ENCODE measurements around the gene SUPT4H1.

Gene SUPT4H1

DNA sequence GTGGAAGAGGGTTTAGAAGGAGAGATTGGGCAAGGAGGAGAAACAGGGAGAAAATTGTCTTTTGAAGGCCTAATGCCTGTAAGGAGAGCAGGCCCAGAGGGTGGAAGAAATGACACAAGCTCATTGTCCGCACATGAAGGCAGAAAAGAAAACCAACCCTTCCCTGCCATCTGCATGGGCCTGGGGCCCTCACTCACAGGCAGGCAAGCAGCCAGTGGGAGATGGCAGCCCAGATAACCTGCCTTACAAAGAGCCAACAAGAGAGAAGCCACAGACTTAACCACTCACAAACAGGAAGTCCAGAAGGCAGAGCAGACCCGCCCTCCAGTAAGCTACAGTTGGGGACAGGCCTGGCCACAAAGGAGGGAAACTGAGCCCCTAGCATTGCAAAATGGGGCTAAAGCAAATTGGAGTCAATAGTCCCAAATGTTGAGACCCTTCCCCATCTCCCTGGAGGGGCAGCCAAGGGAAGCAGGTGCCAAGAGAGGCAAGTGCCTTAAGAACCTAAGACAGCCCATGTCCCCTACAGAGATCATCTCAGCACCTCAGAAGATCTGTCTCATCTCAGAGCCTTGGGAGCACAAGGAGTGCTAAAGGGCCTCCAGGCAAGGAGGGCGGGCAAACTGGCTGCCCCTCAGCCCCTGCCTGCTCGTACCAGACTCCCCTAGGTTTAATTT, 16.1 kb downstream of the SUPT4H1 start:
- H3K4me1 ChIP-seq (ENCODE audit: control insufficient read depth, insufficient read depth, low read depth, low read length) = peaks cover 23% of the 10 kb centered on the region
- H3K18ac ChIP-seq (ENCODE audit: low read depth in 1 of 2, low read length in 2 of 2) = peak overlapping the region in 1 of 2 experiments; percentile 63
- no peaks in the 10 kb centered on the region for H3K9me3 ChIP-seq (ENCODE audit: control insufficient read depth, low read length)
- H2BK15ac ChIP-seq (ENCODE audit: low read depth, poor library complexity, severe bottlenecking) = no peak overlapping the region
- no peak overlapping the region for H2BK120ac ChIP-seq (ENCODE audit: low read depth, low read length)
- DNase-seq = no peak
- no peak overlapping the region for H3K9ac ChIP-seq (ENCODE audit: low read length)
- no peak overlapping the region for H3K27ac ChIP-seq (ENCODE audit: low read length, poor library complexity, severe bottlenecking)
- H3K4me3 ChIP-seq (ENCODE audit: insufficient read depth in 1 of 2, low read depth in 1 of 2, low read length in 2 of 2) = no peak overlapping the region
- no peak overlapping the region for H2AK5ac ChIP-seq (ENCODE audit: low read length, severe bottlenecking)
- H4K91ac ChIP-seq (ENCODE audit: low read length) = peak overlapping the region; percentile 28
- H3K14ac ChIP-seq (ENCODE audit: low read length in 2 of 2) = no peak overlapping the region
- WGBS = 87% methylated on average over 4 of the region's 4 CpGs
- no peak overlapping the region for H3K4ac ChIP-seq (ENCODE audit: low read depth in 1 of 2, low read length in 2 of 2)
- H3K23ac ChIP-seq (ENCODE audit: low read length in 2 of 2) = peak overlapping the region in 1 of 2 experiments; percentile 11
- no peaks in the 10 kb centered on the region for H3K27me3 ChIP-seq (ENCODE audit: control insufficient read depth in 1 of 2, insufficient read depth in 1 of 2, low read length in 2 of 2)
- H2BK5ac ChIP-seq (ENCODE audit: low read depth, low read length, poor library complexity, severe bottlenecking) = no peak overlapping the region
- no peaks in the 10 kb centered on the region for H3K79me1 ChIP-seq (replicated peaks; ENCODE audit: low read length, poor library complexity, severe bottlenecking)
- no peak overlapping the region for H3K4me2 ChIP-seq (ENCODE audit: low read length, poor library complexity, severe bottlenecking)
- H2AFZ ChIP-seq (ENCODE audit: low read depth, low read length) = peak overlapping the region; percentile 61
- peak overlapping the region; percentile 19 to 83 for H2BK12ac ChIP-seq (ENCODE audit: low read length in 2 of 2)
- H4K8ac ChIP-seq (ENCODE audit: low read length) = peak overlapping the region; percentile 81
- no peaks in the 10 kb centered on the region for H3K36me3 ChIP-seq (ENCODE audit: control insufficient read depth in 1 of 2, insufficient read depth in 2 of 2, low read depth in 1 of 2, low read length in 2 of 2)

DNA sequence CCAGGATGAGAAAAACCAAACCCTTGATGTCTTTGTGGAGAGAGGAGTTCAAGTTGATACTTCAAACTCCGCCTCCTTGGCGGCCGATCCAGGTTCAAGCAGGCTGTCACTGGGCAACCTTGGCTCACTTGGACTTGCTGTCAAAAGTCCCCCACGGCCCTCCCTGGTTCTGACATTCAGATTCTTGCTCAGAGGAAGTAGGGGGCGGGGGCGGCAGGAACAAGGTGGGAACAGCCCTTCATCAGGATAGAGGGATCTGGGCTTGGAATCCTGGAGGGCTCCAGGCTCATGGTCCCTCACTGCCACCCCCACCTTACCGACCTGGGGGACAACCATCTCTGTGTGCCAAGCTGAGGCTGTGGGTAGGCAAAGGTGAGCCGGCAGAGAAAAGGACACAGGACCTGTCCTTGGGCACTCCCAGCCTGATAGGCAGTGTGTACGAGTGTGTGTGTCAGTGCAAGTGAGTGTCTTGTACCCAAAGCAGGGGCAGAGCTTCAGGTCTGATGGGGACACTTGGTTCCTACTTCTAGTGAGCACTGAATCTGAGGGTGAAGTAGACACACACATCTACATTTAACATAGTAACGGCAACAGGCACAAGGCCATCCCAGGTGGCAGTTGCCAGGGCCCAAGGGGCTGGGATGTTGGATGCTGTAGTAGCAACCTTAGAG, 16.8 kb downstream of the SUPT4H1 start:
- Histone ChIP-seq H2AK5ac (ENCODE audit: low read length, severe bottlenecking) (no peak overlapping the region), H4K91ac (ENCODE audit: low read length) (peak overlapping the region; percentile 19), H3K27ac (ENCODE audit: low read length, poor library complexity, severe bottlenecking) (no peak overlapping the region), H2BK15ac (ENCODE audit: low read depth, poor library complexity, severe bottlenecking) (peak overlapping the region; percentile 6), H3K9ac (ENCODE audit: low read length) (no peak overlapping the region), H3K4ac (ENCODE audit: low read depth in 1 of 2, low read length in 2 of 2) (no peak overlapping the region), H3K9me3 (ENCODE audit: control insufficient read depth, low read length) (no peaks in the 10 kb centered on the region), H2BK120ac (ENCODE audit: low read depth, low read length) (no peak overlapping the region), H3K79me1 (replicated peaks; ENCODE audit: low read length, poor library complexity, severe bottlenecking) (no peaks in the 10 kb centered on the region), H3K36me3 (ENCODE audit: control insufficient read depth in 1 of 2, insufficient read depth in 2 of 2, low read depth in 1 of 2, low read length in 2 of 2) (no peaks in the 10 kb centered on the region), H3K4me3 (ENCODE audit: insufficient read depth in 1 of 2, low read depth in 1 of 2, low read length in 2 of 2) (no peak overlapping the region), H3K4me2 (ENCODE audit: low read length, poor library complexity, severe bottlenecking) (no peak overlapping the region), H3K27me3 (ENCODE audit: control insufficient read depth in 1 of 2, insufficient read depth in 1 of 2, low read length in 2 of 2) (no peaks in the 10 kb centered on the region), H3K23ac (ENCODE audit: low read length in 2 of 2) (no peak overlapping the region), H3K18ac (ENCODE audit: low read depth in 1 of 2, low read length in 2 of 2) (no peak overlapping the region), H2BK12ac (ENCODE audit: low read length in 2 of 2) (peak overlapping the region; percentile 6 to 19), H4K8ac (ENCODE audit: low read length) (no peak overlapping the region), H2BK5ac (ENCODE audit: low read depth, low read length, poor library complexity, severe bottlenecking) (no peak overlapping the region), H3K14ac (ENCODE audit: low read length in 2 of 2) (no peak overlapping the region), H3K4me1 (ENCODE audit: control insufficient read depth, insufficient read depth, low read depth, low read length) (peaks cover 23% of the 10 kb centered on the region), H2AFZ (ENCODE audit: low read depth, low read length) (no peak overlapping the region)
- 84% methylated on average over 10 of the region's 10 CpGs for WGBS
- DNase-seq = no peak

DNA sequence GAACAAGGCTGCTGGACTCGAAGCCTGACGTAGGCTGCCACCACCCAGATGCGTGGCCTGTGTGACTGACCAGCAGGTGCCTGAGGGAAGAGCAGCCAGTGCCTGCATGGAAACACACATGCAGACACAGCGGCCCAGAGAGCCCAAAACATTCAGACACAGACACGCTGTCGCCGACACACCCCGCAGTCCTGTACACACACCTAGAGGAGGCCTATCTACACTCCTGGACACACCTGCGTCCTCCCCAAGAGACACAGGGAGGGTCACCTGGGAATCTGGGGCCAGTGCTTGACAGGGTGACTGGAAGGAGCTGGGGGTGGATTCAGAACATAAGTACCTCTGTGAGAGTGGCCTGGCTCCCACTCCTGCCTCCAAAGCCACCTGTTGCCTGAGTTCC, 17.3 kb downstream of the SUPT4H1 start:
- no peaks in the 10 kb centered on the region for H3K9me3 ChIP-seq (ENCODE audit: control insufficient read depth, low read length)
- H4K8ac ChIP-seq (ENCODE audit: low read length) = no peak overlapping the region
- H2BK5ac ChIP-seq (ENCODE audit: low read depth, low read length, poor library complexity, severe bottlenecking) = no peak overlapping the region
- H3K27me3 ChIP-seq (ENCODE audit: control insufficient read depth in 1 of 2, insufficient read depth in 1 of 2, low read length in 2 of 2) = peaks cover 0 to 2% of the 10 kb centered on the region in 2 experiments
- H2BK15ac ChIP-seq (ENCODE audit: low read depth, poor library complexity, severe bottlenecking) = no peak overlapping the region
- DNase-seq = no peak
- H2BK120ac ChIP-seq (ENCODE audit: low read depth, low read length) = no peak overlapping the region
- no peak overlapping the region for H3K23ac ChIP-seq (ENCODE audit: low read length in 2 of 2)
- no peak overlapping the region for H3K27ac ChIP-seq (ENCODE audit: low read length, poor library complexity, severe bottlenecking)
- H3K4me2 ChIP-seq (ENCODE audit: low read length, poor library complexity, severe bottlenecking) = no peak overlapping the region
- no peak overlapping the region for H3K4ac ChIP-seq (ENCODE audit: low read depth in 1 of 2, low read length in 2 of 2)
- no peak overlapping the region for H2AFZ ChIP-seq (ENCODE audit: low read depth, low read length)
- H2BK12ac ChIP-seq (ENCODE audit: low read length in 2 of 2) = no peak overlapping the region
- no peak overlapping the region for H2AK5ac ChIP-seq (ENCODE audit: low read length, severe bottlenecking)
- H4K91ac ChIP-seq (ENCODE audit: low read length) = no peak overlapping the region
- no peak overlapping the region for H3K9ac ChIP-seq (ENCODE audit: low read length)
- no peaks in the 10 kb centered on the region for H3K36me3 ChIP-seq (ENCODE audit: control insufficient read depth in 1 of 2, insufficient read depth in 2 of 2, low read depth in 1 of 2, low read length in 2 of 2)
- H3K79me1 ChIP-seq (replicated peaks; ENCODE audit: low read length, poor library complexity, severe bottlenecking) = no peaks in the 10 kb centered on the region
- peaks cover 23% of the 10 kb centered on the region for H3K4me1 ChIP-seq (ENCODE audit: control insufficient read depth, insufficient read depth, low read depth, low read length)
- no peak overlapping the region for H3K18ac ChIP-seq (ENCODE audit: low read depth in 1 of 2, low read length in 2 of 2)
- 97% methylated on average over 8 of the region's 9 CpGs for WGBS
- H3K14ac ChIP-seq (ENCODE audit: low read length in 2 of 2) = no peak overlapping the region
- no peak overlapping the region for H3K4me3 ChIP-seq (ENCODE audit: insufficient read depth in 1 of 2, low read depth in 1 of 2, low read length in 2 of 2)

DNA sequence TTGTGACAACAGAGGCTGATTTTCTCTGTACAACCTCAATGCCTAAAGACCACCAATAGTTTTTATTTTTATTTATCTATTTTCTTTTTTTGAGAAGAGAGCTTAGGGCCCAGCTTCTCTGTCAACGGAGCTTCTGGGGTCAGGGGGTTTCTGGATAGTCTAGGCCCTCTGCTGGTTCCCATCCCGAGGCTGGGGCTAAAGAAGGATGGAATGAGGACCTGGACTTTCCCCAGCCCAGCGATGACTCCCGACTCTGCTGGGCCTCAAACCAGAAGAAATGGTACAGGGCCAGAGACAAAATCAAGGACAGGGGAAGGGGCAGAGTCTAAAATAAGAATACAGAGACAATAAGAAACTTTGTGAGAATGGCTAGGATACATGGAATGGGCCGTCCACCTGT, 17.7 kb downstream of the SUPT4H1 start:
- Histone ChIP-seq H3K4me3 (ENCODE audit: insufficient read depth in 1 of 2, low read depth in 1 of 2, low read length in 2 of 2) (no peak overlapping the region), H3K27ac (ENCODE audit: low read length, poor library complexity, severe bottlenecking) (no peak overlapping the region), H4K91ac (ENCODE audit: low read length) (no peak overlapping the region), H2BK12ac (ENCODE audit: low read length in 2 of 2) (no peak overlapping the region), H2BK15ac (ENCODE audit: low read depth, poor library complexity, severe bottlenecking) (no peak overlapping the region), H3K27me3 (ENCODE audit: control insufficient read depth in 1 of 2, insufficient read depth in 1 of 2, low read length in 2 of 2) (peaks cover 2 to 6% of the 10 kb centered on the region in 2 experiments), H4K8ac (ENCODE audit: low read length) (no peak overlapping the region), H2BK5ac (ENCODE audit: low read depth, low read length, poor library complexity, severe bottlenecking) (no peak overlapping the region), H3K9ac (ENCODE audit: low read length) (no peak overlapping the region), H3K18ac (ENCODE audit: low read depth in 1 of 2, low read length in 2 of 2) (no peak overlapping the region), H2BK120ac (ENCODE audit: low read depth, low read length) (no peak overlapping the region), H3K4me2 (ENCODE audit: low read length, poor library complexity, severe bottlenecking) (no peak overlapping the region), H3K36me3 (ENCODE audit: control insufficient read depth in 1 of 2, insufficient read depth in 2 of 2, low read depth in 1 of 2, low read length in 2 of 2) (no peaks in the 10 kb centered on the region), H3K4ac (ENCODE audit: low read depth in 1 of 2, low read length in 2 of 2) (no peak overlapping the region), H3K9me3 (ENCODE audit: control insufficient read depth, low read length) (no peaks in the 10 kb centered on the region), H3K23ac (ENCODE audit: low read length in 2 of 2) (no peak overlapping the region), H3K14ac (ENCODE audit: low read length in 2 of 2) (no peak overlapping the region), H2AFZ (ENCODE audit: low read depth, low read length) (no peak overlapping the region), H2AK5ac (ENCODE audit: low read length, severe bottlenecking) (no peak overlapping the region), H3K4me1 (ENCODE audit: control insufficient read depth, insufficient read depth, low read depth, low read length) (peaks cover 21% of the 10 kb centered on the region), H3K79me1 (replicated peaks; ENCODE audit: low read length, poor library complexity, severe bottlenecking) (no peaks in the 10 kb centered on the region)
- WGBS = 92% methylated on average over 5 of the region's 5 CpGs
- no peak for DNase-seq

Data from mesenchymal stem cell (in vitro differentiated cells and primary cell).